Measurements from ENCODE around the gene STAG2. TPM values are rescaled to one million over a fixed set of nuclear protein-coding genes. Genes with fewer than 3 reads are reported as not detected.

Gene STAG2
- total and polyA plus RNA-seq, 2 of the 13 experiments (the other 11 are each of a cell fraction or from before 2014, with no cell fraction given): 21.0 to 50.8 TPM

DNA sequence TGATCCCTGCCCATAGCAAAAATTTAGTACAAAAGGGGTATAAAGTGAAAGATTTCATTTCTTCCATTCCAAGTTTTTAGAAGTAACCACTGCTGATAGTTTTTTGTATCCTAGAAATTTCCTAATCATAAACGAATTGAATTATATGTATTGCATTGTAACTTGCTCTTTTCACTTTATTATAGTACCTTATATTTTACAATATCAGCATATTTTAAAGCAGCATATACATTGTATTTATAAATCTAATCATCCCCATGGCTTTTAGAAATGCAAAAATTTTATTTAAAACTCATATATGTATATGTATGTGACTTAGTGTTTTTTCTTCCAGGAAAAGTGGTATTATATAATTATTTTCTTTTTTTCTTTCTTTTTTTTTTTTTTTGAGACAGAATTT, 27.7 kb downstream of the STAG2 start:
- in situ Hi-C loops (cut with HindIII; ENCODE audit: extremely low pct_ligation_motif_present, low pct_unique_long_range_greater_than_20kb) (no loop called here), intact Hi-C loops (cut with micrococcal nuclease; ENCODE audit: unreplicated experiment) (no loop called here)
- no peak overlapping the region for H3K4me2 ChIP-seq (ENCODE audit: low read depth, low read length)
- no peaks in the 10 kb centered on the region for H3K27me3 ChIP-seq (ENCODE audit: control insufficient read depth in 1 of 2, insufficient read depth in 2 of 2, low read length in 2 of 2)
- no peak for ATAC-seq
- FAIRE-seq: no peak
- H3K4me1 ChIP-seq (ENCODE audit: insufficient read depth, low read length): no peaks in the 10 kb centered on the region
- no peaks in the 10 kb centered on the region for H3K9me3 ChIP-seq (ENCODE audit: low read length)
- H3K27ac ChIP-seq (ENCODE audit: extremely low read length, insufficient read depth, low read length): no peak overlapping the region
- H4K20me1 ChIP-seq (ENCODE audit: insufficient read depth, low read length): peaks cover 8% of the 10 kb centered on the region; the same call in 1 of the 2 replicates
- DNase-seq (ENCODE audit: low spot score): no peak
- H2AFZ ChIP-seq (ENCODE audit: low read length): no peak overlapping the region
- TF ChIP-seq MAFK (conservative IDR thresholded peaks at IDR 0.05 in 1 of 2, IDR thresholded peaks at IDR 0.05 in 1 of 2; ENCODE audit: low read length in 2 of 2) (peak; percentile 27 to 49; a peak in 3 of 4 replicates), JUND (CRISPR knock-in tag; IDR thresholded peaks at IDR 0.05) (no peak), HDAC1 (CRISPR knock-in tag; IDR thresholded peaks at IDR 0.05) (no peak)
- no peaks in the 10 kb centered on the region; a peak in 1 of 5 replicates for H3K36me3 ChIP-seq (replicated peaks in 1 of 2; ENCODE audit: control insufficient read depth in 1 of 2, insufficient read depth in 2 of 2, low read length in 2 of 2)
- no peak overlapping the region for H3K4me3 ChIP-seq (replicated peaks in 1 of 3; ENCODE audit: insufficient read depth in 1 of 3, low read depth in 2 of 3, low read length in 3 of 3)
- no peak overlapping the region for H3K9ac ChIP-seq (ENCODE audit: insufficient read depth, low read depth, low read length)
- no TSS peak for BruUV-seq (replicated peaks)
- POLR2A ChIA-PET: no interaction called here
- CTCF ChIA-PET (ENCODE audit: low intra/inter-chr PET ratio, low total read pairs): no interaction called here
- H3K79me2 ChIP-seq (ENCODE audit: insufficient read depth, low read length): peaks cover 82% of the 10 kb centered on the region
- WGBS (ENCODE audit: low lambda C conversion rate): 100% methylated on average over 1 of the region's 1 CpG

DNA sequence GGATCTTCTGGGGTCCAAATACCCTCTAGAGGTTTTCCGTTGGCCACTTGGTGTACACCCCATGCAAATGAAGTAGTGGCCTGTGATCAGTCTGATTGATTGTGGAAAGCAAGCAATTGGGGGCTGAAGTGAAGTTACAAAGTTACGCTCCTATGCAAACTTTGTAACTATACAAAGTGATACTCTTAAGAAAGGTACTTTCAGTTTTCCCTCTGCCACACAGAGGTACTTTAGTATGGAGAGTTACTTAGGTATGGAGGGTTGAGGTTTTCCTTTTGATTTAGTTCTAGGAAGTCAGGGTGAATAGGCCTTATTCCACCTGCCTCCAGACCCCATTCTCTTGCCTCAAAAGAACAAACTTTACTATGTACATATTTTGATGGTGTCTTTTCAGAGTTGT, 28.7 kb downstream of the STAG2 start:
- intact Hi-C loops (cut with micrococcal nuclease; ENCODE audit: unreplicated experiment): no loop called here
- Histone ChIP-seq H2AFZ (ENCODE audit: low read length) (no peak overlapping the region), H4K20me1 (ENCODE audit: insufficient read depth, low read length) (peaks cover 11% of the 10 kb centered on the region; the same call in 1 of the 2 replicates), H3K27me3 (ENCODE audit: control insufficient read depth in 1 of 2, insufficient read depth in 2 of 2, low read length in 2 of 2) (no peaks in the 10 kb centered on the region), H3K9me3 (ENCODE audit: low read length) (no peaks in the 10 kb centered on the region), H3K9ac (ENCODE audit: insufficient read depth, low read depth, low read length) (no peak overlapping the region), H3K27ac (ENCODE audit: extremely low read length, insufficient read depth, low read length) (no peak overlapping the region), H3K4me1 (ENCODE audit: insufficient read depth, low read length) (no peaks in the 10 kb centered on the region), H3K36me3 (replicated peaks in 1 of 2; ENCODE audit: control insufficient read depth in 1 of 2, insufficient read depth in 2 of 2, low read length in 2 of 2) (no peaks in the 10 kb centered on the region), H3K4me3 (replicated peaks in 1 of 3; ENCODE audit: insufficient read depth in 1 of 3, low read depth in 2 of 3, low read length in 3 of 3) (no peak overlapping the region), H3K79me2 (ENCODE audit: insufficient read depth, low read length) (peaks cover 83% of the 10 kb centered on the region), H3K4me2 (ENCODE audit: low read depth, low read length) (no peak overlapping the region)
- ChIA-PET POLR2A (no interaction called here), CTCF (ENCODE audit: low intra/inter-chr PET ratio, low total read pairs) (no interaction called here)
- no CpG with 5 or more reads among the region's 2 CpGs for whole genome bisulfite sequencing (ENCODE audit: low lambda C conversion rate)
- no TSS peak for BruUV-seq (replicated peaks)
- TF ChIP-seq CCDC6 (CRISPR knock-in tag; IDR thresholded peaks at IDR 0.05) (no peak), HNRNPH1 (optimal IDR thresholded peaks at IDR 0.05; ENCODE audit: low read depth, low read length) (no peak), KMT2B (CRISPR knock-in tag; IDR thresholded peaks at IDR 0.05) (no peak), MYC (CRISPR knock-in tag; IDR thresholded peaks at IDR 0.05; ENCODE audit: borderline replicate concordance) (no peak), SYNCRIP (IDR thresholded peaks at IDR 0.05; ENCODE audit: insufficient read depth, low read depth, low read length) (no peak), SALL1 (CRISPR knock-in tag; IDR thresholded peaks at IDR 0.05) (no peak), MIXL1 (CRISPR knock-in tag; IDR thresholded peaks at IDR 0.05) (no peak), CEBPB (IDR thresholded peaks at IDR 0.05; ENCODE audit: borderline replicate concordance, low read depth, low read length) (no peak), ZNF121 (CRISPR knock-in tag; IDR thresholded peaks at IDR 0.05) (no peak)
- TF ChIP-seq, protein P1, sequence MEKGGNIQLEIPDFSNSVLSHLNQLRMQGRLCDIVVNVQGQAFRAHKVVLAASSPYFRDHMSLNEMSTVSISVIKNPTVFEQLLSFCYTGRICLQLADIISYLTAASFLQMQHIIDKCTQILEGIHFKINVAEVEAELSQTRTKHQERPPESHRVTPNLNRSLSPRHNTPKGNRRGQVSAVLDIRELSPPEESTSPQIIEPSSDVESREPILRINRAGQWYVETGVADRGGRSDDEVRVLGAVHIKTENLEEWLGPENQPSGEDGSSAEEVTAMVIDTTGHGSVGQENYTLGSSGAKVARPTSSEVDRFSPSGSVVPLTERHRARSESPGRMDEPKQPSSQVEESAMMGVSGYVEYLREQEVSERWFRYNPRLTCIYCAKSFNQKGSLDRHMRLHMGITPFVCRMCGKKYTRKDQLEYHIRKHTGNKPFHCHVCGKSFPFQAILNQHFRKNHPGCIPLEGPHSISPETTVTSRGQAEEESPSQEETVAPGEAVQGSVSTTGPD (CRISPR knock-in tag; IDR thresholded peaks at IDR 0.05): no peak
- TF ChIP-seq, protein P2, sequence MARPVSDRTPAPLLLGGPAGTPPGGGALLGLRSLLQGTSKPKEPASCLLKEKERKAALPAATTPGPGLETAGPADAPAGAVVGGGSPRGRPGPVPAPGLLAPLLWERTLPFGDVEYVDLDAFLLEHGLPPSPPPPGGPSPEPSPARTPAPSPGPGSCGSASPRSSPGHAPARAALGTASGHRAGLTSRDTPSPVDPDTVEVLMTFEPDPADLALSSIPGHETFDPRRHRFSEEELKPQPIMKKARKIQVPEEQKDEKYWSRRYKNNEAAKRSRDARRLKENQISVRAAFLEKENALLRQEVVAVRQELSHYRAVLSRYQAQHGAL (CRISPR knock-in tag; IDR thresholded peaks at IDR 0.05; ENCODE audit: not compliant biosample characterization): no peak
- TF ChIP-seq, protein P3, sequence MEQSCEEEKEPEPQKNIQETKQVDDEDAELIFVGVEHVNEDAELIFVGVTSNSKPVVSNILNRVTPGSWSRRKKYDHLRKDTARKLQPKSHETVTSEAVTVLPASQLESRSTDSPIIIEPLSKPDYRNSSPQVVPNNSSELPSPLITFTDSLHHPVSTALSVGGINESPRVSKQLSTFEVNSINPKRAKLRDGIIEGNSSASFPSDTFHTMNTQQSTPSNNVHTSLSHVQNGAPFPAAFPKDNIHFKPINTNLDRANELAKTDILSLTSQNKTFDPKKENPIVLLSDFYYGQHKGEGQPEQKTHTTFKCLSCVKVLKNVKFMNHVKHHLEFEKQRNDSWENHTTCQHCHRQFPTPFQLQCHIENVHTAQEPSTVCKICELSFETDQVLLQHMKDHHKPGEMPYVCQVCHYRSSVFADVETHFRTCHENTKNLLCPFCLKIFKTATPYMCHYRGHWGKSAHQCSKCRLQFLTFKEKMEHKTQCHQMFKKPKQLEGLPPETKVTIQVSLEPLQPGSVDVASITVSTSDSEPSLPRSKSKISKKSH (CRISPR knock-in tag; IDR thresholded peaks at IDR 0.05; ENCODE audit: borderline replicate concordance): no peak
- FAIRE-seq (no peak), DNase-seq (ENCODE audit: low spot score) (no peak), ATAC-seq (no peak)
- in situ Hi-C loops (cut with HindIII; ENCODE audit: extremely low pct_ligation_motif_present, low pct_unique_long_range_greater_than_20kb): no loop called here

All from HepG2 (cell line).